CD8-positive, alpha-beta memory T cell (primary cell): ENCODE data around the gene PEX11G. TPM values are rescaled to one million over a fixed set of nuclear protein-coding genes. Genes with fewer than 3 reads are reported as not detected.
A peak's percentile ranks its signal among the peaks of the same experiment; 100 is the strongest.

Source experiments
- CTCF ChIA-PET: fragments of 350-600 bp; sonication (Branson Sonifier 250); formaldehyde crosslinking; loops from one replicate; lab custom pipeline; 2021; ENCODE audit warnings: antibody characterized with exemption; lab: Charles Lee
- POLR2A ChIA-PET: fragments of 350-600 bp; sonication (Branson Sonifier 250); formaldehyde crosslinking; loops from one replicate; lab custom pipeline; 2021; ENCODE audit warnings: antibody characterized with exemption; lab: Charles Lee
- DNase-seq, 5 donors: peaks; one replicate each; pipeline versions ENCODE4 v3.0.0 to v3.0.0-alpha.2; 2020 to 2022; ENCODE audit warnings: mixed read lengths in 1 of 5
- H3K27ac ChIP-seq: one replicate; pipeline ENCODE4 v1.7.0; 2013; ENCODE audit warnings: low read depth, mild to moderate bottlenecking, low read length, moderate library complexity
- H3K27me3 ChIP-seq: 2 replicates; pipeline ENCODE4 v1.7.0; 2013; ENCODE audit warnings: low read length, mild to moderate bottlenecking; ENCODE audit not compliant: insufficient read depth, poor library complexity, severe bottlenecking
- H3K36me3 ChIP-seq: 2 replicates; pipeline ENCODE4 v1.7.0; 2013; ENCODE audit warnings: mild to moderate bottlenecking, low read length, moderate library complexity; ENCODE audit not compliant: insufficient read depth
- H3K4me1 ChIP-seq: 2 replicates; pipeline ENCODE4 v1.7.0; 2013; ENCODE audit warnings: mild to moderate bottlenecking, low read length, moderate library complexity; ENCODE audit not compliant: insufficient read depth
- H3K4me3 ChIP-seq: 2 replicates; pipeline ENCODE4 v1.7.0; 2013; ENCODE audit warnings: mild to moderate bottlenecking, low read length
- H3K9me3 ChIP-seq: 2 replicates; pipeline ENCODE4 v1.7.0; 2013; ENCODE audit warnings: mild to moderate bottlenecking, low read length
- H3K27ac Mint-ChIP-seq, 8 donors: one replicate each; pipeline ENCODE4 v1.8.0; 2020 to 2021; ENCODE audit warnings: mixed read lengths in 8 of 8, mild to moderate bottlenecking in 6 of 8, inconsistent platforms in 3 of 8, moderate library complexity in 3 of 8
- H3K27me3 Mint-ChIP-seq, 2 donors: one replicate each; pipeline ENCODE4 v1.8.0; 2020 to 2021; ENCODE audit warnings: mixed read lengths in 2 of 2, mild to moderate bottlenecking in 1 of 2, moderate library complexity in 1 of 2
- H3K36me3 Mint-ChIP-seq, 3 donors: one replicate each; pipeline ENCODE4 v1.8.0; 2020 to 2021; ENCODE audit warnings: mixed read lengths in 3 of 3, inconsistent platforms in 1 of 3, mild to moderate bottlenecking in 1 of 3
- H3K4me1 Mint-ChIP-seq, 3 donors: one replicate each; pipeline ENCODE4 v1.8.0; 2020 to 2021; ENCODE audit warnings: mixed read lengths in 3 of 3, inconsistent platforms in 1 of 3, mild to moderate bottlenecking in 1 of 3
- H3K4me3 Mint-ChIP-seq, 7 donors: one replicate each; pipeline ENCODE4 v1.8.0; 2020 to 2021; ENCODE audit warnings: mixed read lengths in 7 of 7, mild to moderate bottlenecking in 6 of 7, moderate library complexity in 4 of 7, inconsistent platforms in 2 of 7
- H3K9me3 Mint-ChIP-seq, 5 donors: one replicate each; pipeline ENCODE4 v1.8.0; 2020 to 2022; ENCODE audit warnings: mixed read lengths in 5 of 5, mild to moderate bottlenecking in 3 of 5, moderate library complexity in 2 of 5, inconsistent platforms in 1 of 5
- polyA plus RNA-seq: library from polyadenylated mRNA; unstranded; fragments of 300-500 nt; fragmentation: Illumina TruSeq; gene quantifications from one replicate; pipeline ENCODE4 v1.2.3, GENCODE V29; 2021
- total RNA-seq, 2 experiments: library from RNA; stranded (reverse); gene quantifications; one replicate each; pipeline ENCODE4 v1.2.3, GENCODE V29; 2021

The PEX11G gene
- total and polyA plus RNA-seq, 3 experiments from 2014 or later, result 0.94 to 1.7 (median 0.95) TPM

GRCh38 chr19:7529610-7530490, 41.0 kb upstream of the PEX11G start:
- POLR2A ChIA-PET, result no interaction called here
- Mint-ChIP-seq H3K9me3 (no peaks in the 10 kb centered on the region), H3K27me3 (no peaks in the 10 kb centered on the region), H3K4me3 (peak overlapping the region in 1 of 7 donors; percentile 58), H3K4me1 (peaks cover 5 to 13% (median 9%) of the 10 kb centered on the region in 3 donors), H3K27ac (no peak overlapping the region), H3K36me3 (peaks cover 0 to 40% (median 2%) of the 10 kb centered on the region in 3 donors)
- CTCF ChIA-PET, result interaction anchor here (1.7 kb wide), 1 partner anchor 175 kb away, joined by 4 read pairs; no protein-coding TSS in a partner anchor
- DNase-seq, result no peak
- H3K27me3 ChIP-seq, result no peaks in the 10 kb centered on the region
- peaks cover 6% of the 10 kb centered on the region for H3K4me1 ChIP-seq
- H3K36me3 ChIP-seq, result no peaks in the 10 kb centered on the region
- no peaks in the 10 kb centered on the region for H3K9me3 ChIP-seq
- no peak overlapping the region for H3K4me3 ChIP-seq
- H3K27ac ChIP-seq, result no peak overlapping the region

- CTCF ChIA-PET, result no interaction called here
Observed at GRCh38 chr19:7529246-7529600, 40.4 kb upstream of the PEX11G start.

GRCh38 chr19:7528522-7529245, 39.8 kb upstream of the PEX11G start:
- Histone ChIP-seq H3K4me3 (no peak overlapping the region), H3K36me3 (no peaks in the 10 kb centered on the region), H3K27me3 (no peaks in the 10 kb centered on the region), H3K27ac (no peak overlapping the region), H3K9me3 (no peaks in the 10 kb centered on the region), H3K4me1 (peaks cover 6% of the 10 kb centered on the region)
- H3K4me1 Mint-ChIP-seq, result peaks cover 0 to 7% (median 1%) of the 10 kb centered on the region in 3 donors
- ChIA-PET CTCF (no interaction called here), POLR2A (no interaction called here)
- peaks cover 0 to 33% (median 2%) of the 10 kb centered on the region in 3 donors for H3K36me3 Mint-ChIP-seq
- H3K27ac Mint-ChIP-seq, result no peak overlapping the region
- H3K27me3 Mint-ChIP-seq, result no peaks in the 10 kb centered on the region
- no peaks in the 10 kb centered on the region for H3K9me3 Mint-ChIP-seq
- peak overlapping the region in 1 of 7 donors; percentile 56 for H3K4me3 Mint-ChIP-seq
- no peak for DNase-seq

More at GRCh38 chr19:7529246-7529600, 40.4 kb upstream of the PEX11G start:
- DNase-seq, result no peak
- no peaks in the 10 kb centered on the region for H3K27me3 Mint-ChIP-seq
- peaks cover 6% of the 10 kb centered on the region for H3K4me1 ChIP-seq
- H3K27me3 ChIP-seq, result no peaks in the 10 kb centered on the region
- no peak overlapping the region for H3K27ac Mint-ChIP-seq
- H3K9me3 Mint-ChIP-seq, result no peaks in the 10 kb centered on the region
- H3K4me3 Mint-ChIP-seq, result peak overlapping the region in 1 of 7 donors; percentile 56
- H3K36me3 Mint-ChIP-seq, result peaks cover 0 to 34% (median 2%) of the 10 kb centered on the region in 3 donors
- no peaks in the 10 kb centered on the region for H3K36me3 ChIP-seq
- H3K4me3 ChIP-seq, result no peak overlapping the region
- H3K27ac ChIP-seq, result no peak overlapping the region
- POLR2A ChIA-PET, result no interaction called here
- H3K9me3 ChIP-seq, result no peaks in the 10 kb centered on the region
- peaks cover 0 to 10% (median 5%) of the 10 kb centered on the region in 3 donors for H3K4me1 Mint-ChIP-seq

GRCh38 chr19:7528192-7528519, 39.3 kb upstream of the PEX11G start:
- CTCF ChIA-PET, result no interaction called here
- Histone ChIP-seq H3K4me1 (peaks cover 6% of the 10 kb centered on the region), H3K36me3 (no peaks in the 10 kb centered on the region), H3K4me3 (no peak overlapping the region), H3K27me3 (no peaks in the 10 kb centered on the region), H3K27ac (no peak overlapping the region), H3K9me3 (no peaks in the 10 kb centered on the region)
- no peak overlapping the region for H3K27ac Mint-ChIP-seq
- H3K9me3 Mint-ChIP-seq, result no peaks in the 10 kb centered on the region
- no peak overlapping the region for H3K4me3 Mint-ChIP-seq
- H3K4me1 Mint-ChIP-seq, result peaks cover 4 to 10% (median 5%) of the 10 kb centered on the region in 3 donors
- no peaks in the 10 kb centered on the region for H3K27me3 Mint-ChIP-seq
- H3K36me3 Mint-ChIP-seq, result peaks cover 0 to 33% (median 2%) of the 10 kb centered on the region in 3 donors
- DNase-seq, result no peak
- POLR2A ChIA-PET, result no interaction called here

- ChIA-PET CTCF (no interaction called here), POLR2A (no interaction called here)
- H3K4me1 Mint-ChIP-seq, result peaks cover 4 to 10% (median 6%) of the 10 kb centered on the region in 3 donors
- H3K4me1 ChIP-seq, result peaks cover 11% of the 10 kb centered on the region
- no peak overlapping the region for H3K4me3 Mint-ChIP-seq
- DNase-seq, result no peak
- H3K27ac ChIP-seq, result no peak overlapping the region
- no peaks in the 10 kb centered on the region for H3K9me3 Mint-ChIP-seq
- H3K27me3 Mint-ChIP-seq, result no peaks in the 10 kb centered on the region
- no peaks in the 10 kb centered on the region for H3K36me3 ChIP-seq
- H3K27ac Mint-ChIP-seq, result no peak overlapping the region
- no peaks in the 10 kb centered on the region for H3K9me3 ChIP-seq
- H3K27me3 ChIP-seq, result no peaks in the 10 kb centered on the region
- H3K4me3 ChIP-seq, result no peak overlapping the region
- H3K36me3 Mint-ChIP-seq, result peaks cover 0 to 33% (median 2%) of the 10 kb centered on the region in 3 donors
Observed at GRCh38 chr19:7527516-7528191, 38.8 kb upstream of the PEX11G start.

GRCh38 chr19:7526059-7526929, 37.5 kb upstream of the PEX11G start:
- no peaks in the 10 kb centered on the region for H3K36me3 ChIP-seq
- ChIA-PET POLR2A (interaction anchor here (0.5 kb wide), 1 partner anchor 388 kb away, joined by 4 read pairs; no protein-coding TSS in a partner anchor), CTCF (no interaction called here)
- no peaks in the 10 kb centered on the region for H3K27me3 ChIP-seq
- no peak overlapping the region for H3K27ac ChIP-seq
- Mint-ChIP-seq H3K4me3 (peak overlapping the region in 2 of 7 donors; percentile 36 to 51), H3K4me1 (peaks cover 12 to 17% (median 14%) of the 10 kb centered on the region in 3 donors), H3K27ac (no peak overlapping the region), H3K27me3 (peaks cover 0 to 2% of the 10 kb centered on the region in 2 donors), H3K9me3 (no peaks in the 10 kb centered on the region), H3K36me3 (peaks cover 0 to 33% (median 1%) of the 10 kb centered on the region in 3 donors)
- no peak overlapping the region for H3K4me3 ChIP-seq
- H3K4me1 ChIP-seq, result peaks cover 17% of the 10 kb centered on the region
- DNase-seq, result no peak
- no peaks in the 10 kb centered on the region for H3K9me3 ChIP-seq

- no peak overlapping the region for H3K4me3 ChIP-seq
- Mint-ChIP-seq H3K36me3 (peaks cover 0 to 30% (median 0%) of the 10 kb centered on the region in 3 donors), H3K27me3 (peaks cover 0 to 2% of the 10 kb centered on the region in 2 donors), H3K4me3 (no peak overlapping the region), H3K27ac (peak overlapping the region in 1 of 8 donors; percentile 88), H3K4me1 (peaks cover 12 to 17% (median 14%) of the 10 kb centered on the region in 3 donors), H3K9me3 (no peaks in the 10 kb centered on the region)
- no peaks in the 10 kb centered on the region for H3K27me3 ChIP-seq
- H3K36me3 ChIP-seq, result no peaks in the 10 kb centered on the region
- POLR2A ChIA-PET, result interaction anchor here (0.5 kb wide), 2 partner anchors 19 to 387 kb away, joined by 4 to 9 read pairs; no protein-coding TSS in a partner anchor
- no peaks in the 10 kb centered on the region for H3K9me3 ChIP-seq
- DNase-seq, result no peak
- H3K27ac ChIP-seq, result no peak overlapping the region
- CTCF ChIA-PET, result no interaction called here
- peaks cover 17% of the 10 kb centered on the region for H3K4me1 ChIP-seq
Observed at GRCh38 chr19:7524992-7525739, 36.3 kb upstream of the PEX11G start.
